HG03558 (cell line): ENCODE results near the gene PEG3.

Experiments used
- ATAC-seq: cut with Tn5 transposase; IDR thresholded peaks from one replicate; pipeline ENCODE4 v1.9.1; 2021; ENCODE audit warnings: moderate number of reproducible peaks; ENCODE audit not compliant: unreplicated experiment; ENCODE audit errors: extremely low read depth

Gene PEG3

DNA sequence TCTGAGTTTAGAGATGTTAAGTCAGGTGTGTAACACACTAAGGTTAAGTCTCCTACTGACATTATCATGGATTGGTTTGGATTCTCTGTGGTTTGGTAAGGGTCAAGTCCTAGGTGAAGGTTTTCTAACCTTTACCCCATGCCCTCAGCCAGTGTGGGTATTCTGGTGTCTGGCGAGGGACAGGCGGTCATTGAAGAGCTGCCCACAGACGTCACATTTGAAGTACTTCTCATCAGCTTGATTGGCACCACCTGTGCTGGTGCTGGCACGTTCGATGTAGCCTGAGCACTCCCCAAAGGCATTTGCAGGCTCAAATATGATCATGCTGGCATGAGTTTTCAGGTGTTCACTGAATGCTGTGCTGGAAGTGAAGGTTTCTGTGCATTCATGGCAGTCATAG lies 27.0 kb downstream of the PEG3 start:
- ATAC-seq: no peak

DNA sequence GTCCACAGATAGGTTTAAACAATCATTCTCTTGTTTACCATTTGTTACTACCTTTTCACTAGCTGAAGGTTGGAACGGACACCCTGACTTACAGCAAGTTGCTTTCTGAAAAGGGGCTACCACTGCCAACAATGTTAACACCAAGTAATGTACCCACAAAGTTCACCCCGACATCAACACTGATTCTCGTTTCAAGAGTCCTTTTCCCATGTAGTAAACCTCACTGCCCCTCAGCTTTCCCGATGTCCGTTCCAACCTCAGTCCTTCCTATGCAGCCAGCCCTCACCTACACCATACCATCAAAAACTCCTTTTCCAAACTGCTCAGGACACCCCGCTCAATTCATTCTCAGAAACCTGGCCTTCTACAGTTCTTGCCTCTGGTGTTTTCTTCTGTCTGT lies 29.0 kb downstream of the PEG3 start:
- no peak for ATAC-seq

- ATAC-seq: no peak
Observed at GRCh38 chr19:56810260-56810659, 30.3 kb downstream of the PEG3 start.

GRCh38 chr19:56808717-56809392 lies 31.7 kb downstream of the PEG3 start:
- ATAC-seq: no peak

GRCh38 chr19:56806639-56807038 lies 33.9 kb downstream of the PEG3 start:
- ATAC-seq: no peak
